ENCODE results near the gene RSPO4.

DNA sequence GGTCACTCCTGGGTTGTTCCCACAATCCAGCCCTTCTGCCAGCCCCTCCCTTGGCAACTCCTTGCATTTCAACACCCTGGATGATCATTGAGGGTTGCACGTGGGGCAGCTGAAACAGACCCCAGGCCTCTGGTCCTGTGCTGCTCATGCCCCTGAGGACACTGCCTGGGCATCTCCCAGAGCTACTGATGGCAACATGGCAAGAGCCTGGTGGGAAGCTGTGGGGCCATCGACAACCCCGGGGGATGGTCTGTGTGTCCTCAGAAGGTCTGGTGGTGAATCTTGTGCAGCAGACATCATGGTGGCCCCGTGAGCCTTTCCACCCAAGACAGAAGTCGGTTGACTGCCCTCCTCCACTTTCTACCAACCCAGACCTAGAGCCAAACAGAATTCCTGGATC is 81.0 kb downstream of the RSPO4 start:
- TF ChIP-seq, protein P1, sequence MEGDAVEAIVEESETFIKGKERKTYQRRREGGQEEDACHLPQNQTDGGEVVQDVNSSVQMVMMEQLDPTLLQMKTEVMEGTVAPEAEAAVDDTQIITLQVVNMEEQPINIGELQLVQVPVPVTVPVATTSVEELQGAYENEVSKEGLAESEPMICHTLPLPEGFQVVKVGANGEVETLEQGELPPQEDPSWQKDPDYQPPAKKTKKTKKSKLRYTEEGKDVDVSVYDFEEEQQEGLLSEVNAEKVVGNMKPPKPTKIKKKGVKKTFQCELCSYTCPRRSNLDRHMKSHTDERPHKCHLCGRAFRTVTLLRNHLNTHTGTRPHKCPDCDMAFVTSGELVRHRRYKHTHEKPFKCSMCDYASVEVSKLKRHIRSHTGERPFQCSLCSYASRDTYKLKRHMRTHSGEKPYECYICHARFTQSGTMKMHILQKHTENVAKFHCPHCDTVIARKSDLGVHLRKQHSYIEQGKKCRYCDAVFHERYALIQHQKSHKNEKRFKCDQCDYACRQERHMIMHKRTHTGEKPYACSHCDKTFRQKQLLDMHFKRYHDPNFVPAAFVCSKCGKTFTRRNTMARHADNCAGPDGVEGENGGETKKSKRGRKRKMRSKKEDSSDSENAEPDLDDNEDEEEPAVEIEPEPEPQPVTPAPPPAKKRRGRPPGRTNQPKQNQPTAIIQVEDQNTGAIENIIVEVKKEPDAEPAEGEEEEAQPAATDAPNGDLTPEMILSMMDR (conservative IDR thresholded peaks at IDR 0.05 in 1 of 2, IDR thresholded peaks at IDR 0.05 in 1 of 2; ENCODE audit: low read depth in 1 of 2, low read length in 2 of 2): no peak
- TF ChIP-seq EZH2 (IDR thresholded peaks at IDR 0.05; ENCODE audit: low read length, missing control alignments): no peak

All from fibroblast of lung (primary cell).